TTC549 (cell line): ENCODE data around the gene TECTA.
"Not testable (repeated sequence)": the region's sequence is repeated elsewhere in the genome, so short reads cannot be mapped to it uniquely, and the experiment has no call there.

Experiments
- FAIRE-seq: peaks from 2 replicates; lab custom pipeline; 2012; peaks lifted over from hg19 to GRCh38; lab: Jason Lieb, UNC

TECTA gene

GRCh38 chr11:121177629-121178028, 76.6 kb downstream of the TECTA start:
- FAIRE-seq, result not testable (repeated sequence)

GRCh38 chr11:121179306-121179705, 78.3 kb downstream of the TECTA start:
- FAIRE-seq, result no peak

- FAIRE-seq, result no peak
Measured at GRCh38 chr11:121180183-121180582, 79.1 kb downstream of the TECTA start.

- no peak for FAIRE-seq
Measured at GRCh38 chr11:121188776-121189175, 87.7 kb downstream of the TECTA start.

- FAIRE-seq, result no peak
Measured at GRCh38 chr11:121191818-121192217, 90.8 kb downstream of the TECTA start.

- FAIRE-seq, result peak; percentile 19
Measured at GRCh38 chr11:121194731-121195596, 93.9 kb downstream of the TECTA start.

- FAIRE-seq, result no peak
Measured at GRCh38 chr11:121198491-121198890, 97.4 kb downstream of the TECTA start.

- FAIRE-seq, result no peak
Measured at GRCh38 chr11:121199516-121199915, 98.5 kb downstream of the TECTA start.

GRCh38 chr11:121206810-121207209, 105.8 kb downstream of the TECTA start:
- no peak for FAIRE-seq

- FAIRE-seq, result no peak
Measured at GRCh38 chr11:121207485-121208115, 106.6 kb downstream of the TECTA start.

- no peak for FAIRE-seq
Measured at GRCh38 chr11:121210445-121211080, 109.5 kb downstream of the TECTA start.

- FAIRE-seq, result no peak
Measured at GRCh38 chr11:121211626-121212025, 110.6 kb downstream of the TECTA start.

GRCh38 chr11:121212536-121213361, 111.7 kb downstream of the TECTA start:
- no peak for FAIRE-seq

- no peak for FAIRE-seq
Measured at GRCh38 chr11:121213362-121213893, 112.4 kb downstream of the TECTA start.

- no peak for FAIRE-seq
Measured at GRCh38 chr11:121214861-121215260, 113.8 kb downstream of the TECTA start.

- FAIRE-seq, result no peak
Measured at GRCh38 chr11:121221496-121222200, 120.6 kb downstream of the TECTA start.

GRCh38 chr11:121223161-121223560, 122.1 kb downstream of the TECTA start:
- FAIRE-seq, result no peak

GRCh38 chr11:121225382-121225781, 124.3 kb downstream of the TECTA start:
- no peak for FAIRE-seq

GRCh38 chr11:121226415-121227263, 125.6 kb downstream of the TECTA start:
- FAIRE-seq, result no peak

GRCh38 chr11:121228851-121229250, 127.8 kb downstream of the TECTA start:
- FAIRE-seq, result no peak
